ENCODE data around the gene RPL35. TPM values are rescaled to one million over a fixed set of nuclear protein-coding genes. Genes with fewer than 3 reads are reported as not detected.

The RPL35 gene
- total RNA-seq, 1 experiment from 2014 or later, result 1,966 TPM

- H3K9me3 Mint-ChIP-seq (ENCODE audit: unreplicated experiment), result no peaks in the 10 kb centered on the region
- no peak for DNase-seq (ENCODE audit: unreplicated experiment)
- no peaks in the 10 kb centered on the region for H3K36me3 Mint-ChIP-seq (ENCODE audit: insufficient read depth, unreplicated experiment)
- ChIA-PET CTCF (interaction anchor here (0.6 to 29.4 kb wide), 3 partner anchors 9 to 70 kb away, joined by 3 to 927 read pairs (median 159); partner anchors contain the start of genes NR6A1, OLFML2A and WDR38), POLR2A (interaction anchor here (0.7 kb wide), 1 partner anchor 222 kb away, joined by 3 read pairs; no protein-coding TSS in a partner anchor)
- TF ChIP-seq, protein P1, sequence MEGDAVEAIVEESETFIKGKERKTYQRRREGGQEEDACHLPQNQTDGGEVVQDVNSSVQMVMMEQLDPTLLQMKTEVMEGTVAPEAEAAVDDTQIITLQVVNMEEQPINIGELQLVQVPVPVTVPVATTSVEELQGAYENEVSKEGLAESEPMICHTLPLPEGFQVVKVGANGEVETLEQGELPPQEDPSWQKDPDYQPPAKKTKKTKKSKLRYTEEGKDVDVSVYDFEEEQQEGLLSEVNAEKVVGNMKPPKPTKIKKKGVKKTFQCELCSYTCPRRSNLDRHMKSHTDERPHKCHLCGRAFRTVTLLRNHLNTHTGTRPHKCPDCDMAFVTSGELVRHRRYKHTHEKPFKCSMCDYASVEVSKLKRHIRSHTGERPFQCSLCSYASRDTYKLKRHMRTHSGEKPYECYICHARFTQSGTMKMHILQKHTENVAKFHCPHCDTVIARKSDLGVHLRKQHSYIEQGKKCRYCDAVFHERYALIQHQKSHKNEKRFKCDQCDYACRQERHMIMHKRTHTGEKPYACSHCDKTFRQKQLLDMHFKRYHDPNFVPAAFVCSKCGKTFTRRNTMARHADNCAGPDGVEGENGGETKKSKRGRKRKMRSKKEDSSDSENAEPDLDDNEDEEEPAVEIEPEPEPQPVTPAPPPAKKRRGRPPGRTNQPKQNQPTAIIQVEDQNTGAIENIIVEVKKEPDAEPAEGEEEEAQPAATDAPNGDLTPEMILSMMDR (IDR thresholded peaks at IDR 0.05; ENCODE audit: unreplicated experiment), result no peak
- H3K4me3 Mint-ChIP-seq (ENCODE audit: unreplicated experiment), result no peak overlapping the region
- no peaks in the 10 kb centered on the region for H3K27me3 Mint-ChIP-seq (ENCODE audit: insufficient read depth, unreplicated experiment)
- BruUV-seq (replicated peaks), result no TSS peak
- intact Hi-C loops (cut with micrococcal nuclease), result no loop called here
- H3K4me1 Mint-ChIP-seq (ENCODE audit: insufficient read depth, unreplicated experiment), result no peaks in the 10 kb centered on the region
- H3K27ac Mint-ChIP-seq (ENCODE audit: low read depth, unreplicated experiment), result no peak overlapping the region
Measured at GRCh38 chr9:124844291-124844690, 17.5 kb downstream of the RPL35 start.

- DNase-seq (ENCODE audit: unreplicated experiment), result no peak
- Mint-ChIP-seq H3K4me1 (ENCODE audit: insufficient read depth, unreplicated experiment) (no peaks in the 10 kb centered on the region), H3K27ac (ENCODE audit: low read depth, unreplicated experiment) (no peak overlapping the region), H3K36me3 (ENCODE audit: insufficient read depth, unreplicated experiment) (no peaks in the 10 kb centered on the region), H3K4me3 (ENCODE audit: unreplicated experiment) (no peak overlapping the region), H3K27me3 (ENCODE audit: insufficient read depth, unreplicated experiment) (no peaks in the 10 kb centered on the region), H3K9me3 (ENCODE audit: unreplicated experiment) (no peaks in the 10 kb centered on the region)
- no TSS peak for BruUV-seq (replicated peaks)
- intact Hi-C loops (cut with micrococcal nuclease), result no loop called here
- TF ChIP-seq, protein P1 (IDR thresholded peaks at IDR 0.05; ENCODE audit: unreplicated experiment), result no peak
- ChIA-PET CTCF (interaction anchor here (0.7 to 29.4 kb wide), 5 partner anchors 9 to 69 kb away, joined by 3 to 927 read pairs (median 4); partner anchors contain the start of genes NR6A1, OLFML2A and WDR38), POLR2A (no interaction called here)
Measured at GRCh38 chr9:124843456-124844034, 18.2 kb downstream of the RPL35 start.

DNA sequence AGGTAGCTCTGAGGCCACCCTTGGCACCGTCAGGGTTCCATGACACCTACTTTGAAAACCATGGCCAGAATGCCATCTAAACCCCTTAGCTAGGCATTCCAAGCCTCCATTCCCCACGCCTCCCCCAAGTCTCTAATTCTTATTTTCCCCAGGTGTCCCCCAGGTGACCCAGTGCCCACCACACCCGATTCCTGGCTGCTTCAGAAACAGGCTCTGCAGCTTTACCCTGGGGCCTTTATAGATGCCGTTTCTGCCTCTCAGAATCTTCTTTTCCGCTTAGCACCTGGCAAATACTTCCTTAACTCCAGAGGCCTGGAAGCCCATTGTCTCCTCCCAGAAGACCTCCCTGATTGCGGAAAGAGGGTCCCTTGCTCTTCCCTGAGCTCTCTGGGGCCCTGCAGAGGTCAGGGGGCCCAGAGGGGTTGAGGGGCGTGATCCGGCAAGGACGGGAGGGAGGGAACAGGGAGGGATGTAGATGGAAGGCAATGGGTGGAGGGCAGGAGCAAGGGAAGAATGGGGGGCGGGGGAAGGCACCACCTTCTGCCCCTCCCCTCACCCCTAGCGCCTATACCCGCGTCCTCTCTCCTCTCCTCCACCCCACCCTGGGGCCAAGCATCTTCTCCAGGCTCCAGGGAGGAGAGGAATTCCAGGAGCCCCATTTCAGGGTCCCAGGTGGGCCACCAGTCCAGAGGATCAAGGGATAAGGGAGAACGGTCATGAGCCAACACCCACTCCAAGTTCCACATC is 20.5 kb downstream of the RPL35 start:
- H3K4me1 Mint-ChIP-seq (ENCODE audit: insufficient read depth, unreplicated experiment), result no peaks in the 10 kb centered on the region

More for the DNA sequence above, 20.5 kb downstream of the RPL35 start:
- no peaks in the 10 kb centered on the region for H3K27me3 Mint-ChIP-seq (ENCODE audit: insufficient read depth, unreplicated experiment)
- CTCF ChIA-PET, result interaction anchor here (0.6 to 29.4 kb wide), 6 partner anchors 9 to 117 kb away, joined by 3 to 927 read pairs (median 4); partner anchors contain the start of genes NR6A1, OLFML2A and WDR38
- H3K4me3 Mint-ChIP-seq (ENCODE audit: unreplicated experiment), result no peak overlapping the region
- no peaks in the 10 kb centered on the region for H3K36me3 Mint-ChIP-seq (ENCODE audit: insufficient read depth, unreplicated experiment)
- H3K9me3 Mint-ChIP-seq (ENCODE audit: unreplicated experiment), result no peaks in the 10 kb centered on the region
- no peak for DNase-seq (ENCODE audit: unreplicated experiment)
- no TSS peak for BruUV-seq (replicated peaks)
- TF ChIP-seq, protein P1 (IDR thresholded peaks at IDR 0.05; ENCODE audit: unreplicated experiment), result no peak
- POLR2A ChIA-PET, result interaction anchor here (1.1 to 2.1 kb wide), 3 partner anchors 9 to 51 kb away, joined by 3 to 6 read pairs (median 5); no protein-coding TSS in a partner anchor
- intact Hi-C loops (cut with micrococcal nuclease), result no loop called here
- no peak overlapping the region for H3K27ac Mint-ChIP-seq (ENCODE audit: low read depth, unreplicated experiment)
